HepG2 (cell line): Measurements from ENCODE around the gene SERPINF2. TPM values are rescaled to one million over a fixed set of nuclear protein-coding genes. Genes with fewer than 3 reads are reported as not detected.

Experiments
- ARHGAP35 ChIP-seq: sonication (generic); formaldehyde crosslinking; IDR thresholded peaks from 2 replicates; pipeline ENCODE4 v1.9.0; 2022; ENCODE audit warnings: mild to moderate bottlenecking, inconsistent platforms, moderate library complexity, missing genetic modification reagents, borderline replicate concordance
- BORCS8-MEF2B ChIP-seq: sonication (generic); formaldehyde crosslinking; IDR thresholded peaks from 2 replicates; pipeline ENCODE4 v1.8.0; 2022; ENCODE audit warnings: mild to moderate bottlenecking, missing genetic modification reagents
- ETV6 ChIP-seq: sonication (generic); formaldehyde crosslinking; conservative IDR thresholded peaks from 2 replicates; pipeline ENCODE4 v1.4.0; 2020; ENCODE audit warnings: missing genetic modification reagents
- FOSL2 ChIP-seq: sonication (generic); formaldehyde crosslinking; IDR thresholded peaks from 2 replicates; pipeline ENCODE4 v1.4.0; 2020; ENCODE audit warnings: missing genetic modification reagents
- HDAC6 ChIP-seq: fragments of 200-600 bp; sonication (generic); IDR thresholded peaks from 2 replicates; pipeline ENCODE4 v1.7.0; 2017; ENCODE audit warnings: mild to moderate bottlenecking, antibody characterized with exemption, low read length, low read depth
- HMG20A ChIP-seq: IDR thresholded peaks from 2 replicates; pipeline ENCODE4 v1.6.1; 2016; ENCODE audit warnings: borderline replicate concordance
- JUND ChIP-seq: sonication (generic); formaldehyde crosslinking; IDR thresholded peaks from 2 replicates; pipeline ENCODE4 v1.8.0; 2022; ENCODE audit warnings: mild to moderate bottlenecking, missing genetic modification reagents
- KLF11 ChIP-seq: IDR thresholded peaks from 2 replicates; pipeline ENCODE4 v1.6.1; 2016; ENCODE audit warnings: missing compliant biosample characterization
- NCOA1 ChIP-seq: sonication (generic); formaldehyde crosslinking; IDR thresholded peaks from 2 replicates; pipeline ENCODE4 v1.9.0; 2021; ENCODE audit warnings: missing genetic modification reagents
- POLR2AphosphoS5 ChIP-seq: IDR thresholded peaks from 2 replicates; pipeline ENCODE4 v1.6.1; 2012; ENCODE audit warnings: low read depth, low read length
- RFX1 ChIP-seq: fragments of 450-650 bp; IDR thresholded peaks from 2 replicates; pipeline ENCODE4 v1.6.1; 2017
- SALL2 ChIP-seq: sonication (generic); formaldehyde crosslinking; IDR thresholded peaks from 2 replicates; pipeline ENCODE4 v1.8.1; 2023; ENCODE audit warnings: mild to moderate bottlenecking, missing genetic modification reagents, inconsistent platforms
- SMAD1 ChIP-seq: sonication (generic); formaldehyde crosslinking; IDR thresholded peaks from 2 replicates; pipeline ENCODE4 v1.4.0; 2020; ENCODE audit warnings: missing genetic modification reagents, low read depth, mild to moderate bottlenecking, borderline replicate concordance
- SRSF1 ChIP-seq: fragments of 200-400 bp; formaldehyde crosslinking; optimal IDR thresholded peaks from 2 replicates; pipeline ENCODE3; 2017; ENCODE audit warnings: mild to moderate bottlenecking, low read depth, low read length, moderate library complexity
- ZNF30 ChIP-seq: sonication (generic); formaldehyde crosslinking; IDR thresholded peaks from 2 replicates; pipeline ENCODE4 v1.5.0; 2020; ENCODE audit warnings: mild to moderate bottlenecking, missing genetic modification reagents
- ZNF33A ChIP-seq: sonication (generic); formaldehyde crosslinking; IDR thresholded peaks from 2 replicates; pipeline ENCODE4 v1.5.1; 2020; ENCODE audit warnings: missing genetic modification reagents, mild to moderate bottlenecking, moderate library complexity, borderline replicate concordance
- ZNF724P ChIP-seq: sonication (generic); formaldehyde crosslinking; IDR thresholded peaks from 2 replicates; pipeline ENCODE4 v1.8.0; 2022; ENCODE audit warnings: missing genetic modification reagents, borderline replicate concordance
- ZSCAN22 ChIP-seq: sonication (generic); formaldehyde crosslinking; IDR thresholded peaks from 2 replicates; pipeline ENCODE4 v1.4.0; 2020; ENCODE audit warnings: mild to moderate bottlenecking, missing genetic modification reagents
- polyA plus RNA-seq, 8 experiments: library from polyadenylated mRNA; depleted of rRNA in 3 of 8; stranded (reverse) in 7 of 8; unstranded in 1 of 8; fragments of >200 nt; fragmentation: Illumina TruSeq in 4 of 8; extraction: Trizol in 4 of 8; gene quantifications; 2 replicates each; pipeline versions ENCODE4 v1.2.1 to v1.2.3, GENCODE V29; 2011 to 2016; ENCODE audit warnings: low read depth in 4 of 8, missing spikeins in 1 of 8, mixed read lengths in 1 of 8; ENCODE audit not compliant: insufficient read depth in 1 of 8
- total RNA-seq, 5 experiments: library from RNA; depleted of rRNA; stranded (reverse); fragments of >200 nt; fragmentation: Illumina TruSeq; extraction: Trizol; gene quantifications; 2 replicates each; pipeline ENCODE4 v1.2.3, GENCODE V29; 2016; ENCODE audit warnings: low read depth in 1 of 5
- TF ChIP-seq, protein P1 (sequence below): sonication (generic); formaldehyde crosslinking; IDR thresholded peaks from 2 replicates; pipeline ENCODE4 v1.5.1; 2020; ENCODE audit warnings: missing genetic modification reagents, mild to moderate bottlenecking, borderline replicate concordance
- TF ChIP-seq, protein P2 (sequence below): sonication (generic); formaldehyde crosslinking; IDR thresholded peaks from 2 replicates; pipeline ENCODE4 v1.8.1; 2023; ENCODE audit warnings: missing genetic modification reagents, mild to moderate bottlenecking, borderline replicate concordance
- TF ChIP-seq, protein P3 (sequence below): fragments of 450-650 bp; IDR thresholded peaks from 2 replicates; pipeline ENCODE4 v1.6.1; 2017
- TF ChIP-seq, protein P4 (sequence below): sonication (generic); formaldehyde crosslinking; IDR thresholded peaks from 2 replicates; pipeline ENCODE4 v1.8.1; 2023; ENCODE audit warnings: mild to moderate bottlenecking, missing genetic modification reagents

Gene SERPINF2
- total and polyA plus RNA-seq, 2 of the 13 experiments (the other 11 are each of a cell fraction or from before 2014, with no cell fraction given): 309 to 548 TPM

DNA sequence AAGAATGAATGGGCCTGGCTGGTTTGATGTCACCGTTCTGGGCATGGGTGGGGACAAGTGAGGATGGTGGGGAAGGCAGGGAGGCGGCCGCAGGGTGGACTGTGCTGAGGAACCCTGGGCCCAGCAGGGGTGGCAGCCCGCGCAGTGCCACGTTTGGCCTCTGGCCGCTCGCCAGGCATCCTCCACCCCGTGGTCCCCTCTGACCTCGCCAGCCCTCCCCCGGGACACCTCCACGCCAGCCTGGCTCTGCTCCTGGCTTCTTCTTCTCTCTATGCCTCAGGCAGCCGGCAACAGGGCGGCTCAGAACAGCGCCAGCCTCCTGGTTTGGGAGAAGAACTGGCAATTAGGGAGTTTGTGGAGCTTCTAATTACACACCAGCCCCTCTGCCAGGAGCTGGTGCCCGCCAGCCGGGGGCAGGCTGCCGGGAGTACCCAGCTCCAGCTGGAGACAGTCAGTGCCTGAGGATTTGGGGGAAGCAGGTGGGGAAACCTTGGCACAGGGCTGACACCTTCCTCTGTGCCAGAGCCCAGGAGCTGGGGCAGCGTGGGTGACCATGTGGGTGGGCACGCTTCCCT is 12.7 kb downstream of the SERPINF2 start (continued):
- TF ChIP-seq, protein P1, sequence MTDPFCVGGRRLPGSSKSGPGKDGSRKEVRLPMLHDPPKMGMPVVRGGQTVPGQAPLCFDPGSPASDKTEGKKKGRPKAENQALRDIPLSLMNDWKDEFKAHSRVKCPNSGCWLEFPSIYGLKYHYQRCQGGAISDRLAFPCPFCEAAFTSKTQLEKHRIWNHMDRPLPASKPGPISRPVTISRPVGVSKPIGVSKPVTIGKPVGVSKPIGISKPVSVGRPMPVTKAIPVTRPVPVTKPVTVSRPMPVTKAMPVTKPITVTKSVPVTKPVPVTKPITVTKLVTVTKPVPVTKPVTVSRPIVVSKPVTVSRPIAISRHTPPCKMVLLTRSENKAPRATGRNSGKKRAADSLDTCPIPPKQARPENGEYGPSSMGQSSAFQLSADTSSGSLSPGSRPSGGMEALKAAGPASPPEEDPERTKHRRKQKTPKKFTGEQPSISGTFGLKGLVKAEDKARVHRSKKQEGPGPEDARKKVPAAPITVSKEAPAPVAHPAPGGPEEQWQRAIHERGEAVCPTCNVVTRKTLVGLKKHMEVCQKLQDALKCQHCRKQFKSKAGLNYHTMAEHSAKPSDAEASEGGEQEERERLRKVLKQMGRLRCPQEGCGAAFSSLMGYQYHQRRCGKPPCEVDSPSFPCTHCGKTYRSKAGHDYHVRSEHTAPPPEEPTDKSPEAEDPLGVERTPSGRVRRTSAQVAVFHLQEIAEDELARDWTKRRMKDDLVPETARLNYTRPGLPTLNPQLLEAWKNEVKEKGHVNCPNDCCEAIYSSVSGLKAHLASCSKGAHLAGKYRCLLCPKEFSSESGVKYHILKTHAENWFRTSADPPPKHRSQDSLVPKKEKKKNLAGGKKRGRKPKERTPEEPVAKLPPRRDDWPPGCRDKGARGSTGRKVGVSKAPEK (CRISPR knock-in tag): peak; percentile 63; the same call in 1 of the 2 replicates
- TF ChIP-seq RFX1 (no peak), ARHGAP35 (CRISPR knock-in tag) (0 out of 2 replicates have a peak, but pooled peaks have one; percentile 29), ZSCAN22 (no peak), SALL2 (CRISPR knock-in tag) (no peak), BORCS8-MEF2B (CRISPR knock-in tag) (no peak), FOSL2 (CRISPR knock-in tag) (no peak), NCOA1 (CRISPR knock-in tag) (no peak), SRSF1 (no peak), ZNF30 (no peak), KLF11 (CRISPR knock-in tag) (no peak), HDAC6 (no peak), POLR2AphosphoS5 (peak; percentile 17), ETV6 (CRISPR knock-in tag) (no peak), SMAD1 (no peak), HMG20A (CRISPR knock-in tag) (no peak), ZNF724P (no peak), ZNF33A (CRISPR knock-in tag) (no peak), JUND (CRISPR knock-in tag) (no peak)
- TF ChIP-seq, protein P2, sequence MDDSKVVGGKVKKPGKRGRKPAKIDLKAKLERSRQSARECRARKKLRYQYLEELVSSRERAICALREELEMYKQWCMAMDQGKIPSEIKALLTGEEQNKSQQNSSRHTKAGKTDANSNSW (CRISPR knock-in tag): no peak
- TF ChIP-seq, protein P3, sequence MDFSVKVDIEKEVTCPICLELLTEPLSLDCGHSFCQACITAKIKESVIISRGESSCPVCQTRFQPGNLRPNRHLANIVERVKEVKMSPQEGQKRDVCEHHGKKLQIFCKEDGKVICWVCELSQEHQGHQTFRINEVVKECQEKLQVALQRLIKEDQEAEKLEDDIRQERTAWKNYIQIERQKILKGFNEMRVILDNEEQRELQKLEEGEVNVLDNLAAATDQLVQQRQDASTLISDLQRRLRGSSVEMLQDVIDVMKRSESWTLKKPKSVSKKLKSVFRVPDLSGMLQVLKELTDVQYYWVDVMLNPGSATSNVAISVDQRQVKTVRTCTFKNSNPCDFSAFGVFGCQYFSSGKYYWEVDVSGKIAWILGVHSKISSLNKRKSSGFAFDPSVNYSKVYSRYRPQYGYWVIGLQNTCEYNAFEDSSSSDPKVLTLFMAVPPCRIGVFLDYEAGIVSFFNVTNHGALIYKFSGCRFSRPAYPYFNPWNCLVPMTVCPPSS: no peak
- TF ChIP-seq, protein P4, sequence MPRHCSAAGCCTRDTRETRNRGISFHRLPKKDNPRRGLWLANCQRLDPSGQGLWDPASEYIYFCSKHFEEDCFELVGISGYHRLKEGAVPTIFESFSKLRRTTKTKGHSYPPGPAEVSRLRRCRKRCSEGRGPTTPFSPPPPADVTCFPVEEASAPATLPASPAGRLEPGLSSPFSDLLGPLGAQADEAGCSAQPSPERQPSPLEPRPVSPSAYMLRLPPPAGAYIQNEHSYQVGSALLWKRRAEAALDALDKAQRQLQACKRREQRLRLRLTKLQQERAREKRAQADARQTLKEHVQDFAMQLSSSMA (CRISPR knock-in tag): no peak
